ENCODE results near the gene SOD1.

GRCh38 chr21:31706562-31706961 is 47.1 kb downstream of the SOD1 start:
- no peak for TF ChIP-seq POLR2A (IDR thresholded peaks at IDR 0.05; ENCODE audit: low read length)
- no peak for TF ChIP-seq GATA1 (IDR thresholded peaks at IDR 0.05; ENCODE audit: low read depth, low read length)

Measured in erythroblast (primary cell).